OCI-LY1 (cell line): Measurements from ENCODE around the gene STK32B.

Source experiments
- H2AFZ ChIP-seq: fragments of 200-600 bp; sonication (generic), shearing (Covaris generic); 2 replicates; pipeline ENCODE4 v1.6.0; 2014; ENCODE audit warnings: antibody characterized with exemption, mild to moderate bottlenecking, low read length
- H3F3A ChIP-seq: fragments of 200-600 bp; sonication (generic), shearing (Covaris generic); 2 replicates; pipeline ENCODE4 v1.6.0; 2014; ENCODE audit warnings: mild to moderate bottlenecking, antibody characterized with exemption, low read length, moderate library complexity; ENCODE audit not compliant: insufficient read depth
- H3K27ac ChIP-seq: fragments of 200-600 bp; sonication (generic); 2 replicates; pipeline ENCODE4 v1.5.1; 2014; ENCODE audit warnings: low read length, mixed run types, mild to moderate bottlenecking, low read depth; ENCODE audit not compliant: poor library complexity, severe bottlenecking
- H3K27me3 ChIP-seq: fragments of 200-600 bp; sonication (generic); 2 replicates; pipeline ENCODE4 v1.6.0; 2014; ENCODE audit warnings: antibody characterized with exemption, mild to moderate bottlenecking, low read length, moderate library complexity; ENCODE audit not compliant: insufficient read depth
- H3K36me3 ChIP-seq: fragments of 200-600 bp; sonication (generic); 2 replicates; pipeline ENCODE4 v1.6.1; 2014; ENCODE audit warnings: mild to moderate bottlenecking, antibody characterized with exemption, low read length, moderate library complexity, mixed read lengths; ENCODE audit not compliant: insufficient read depth
- H3K4me1 ChIP-seq: fragments of 200-600 bp; sonication (generic); 2 replicates; pipeline ENCODE4 v1.5.1; 2014; ENCODE audit warnings: mild to moderate bottlenecking, low read length, moderate library complexity; ENCODE audit not compliant: insufficient read depth, severe bottlenecking
- H3K4me2 ChIP-seq: fragments of 200-600 bp; sonication (generic), shearing (Covaris generic); 2 replicates; pipeline ENCODE4 v1.6.1; 2014; ENCODE audit warnings: low read length
- H3K4me3 ChIP-seq: fragments of 200-600 bp; sonication (generic); 2 replicates; pipeline ENCODE4 v1.5.1; 2014; ENCODE audit warnings: low read length, low read depth, mild to moderate bottlenecking, mixed read lengths; ENCODE audit not compliant: poor library complexity, severe bottlenecking
- H3K79me2 ChIP-seq: fragments of 200-600 bp; shearing (Covaris generic); 2 replicates; pipeline ENCODE4 v1.6.1; 2016; ENCODE audit warnings: mixed run types, low read length, mixed read lengths; ENCODE audit not compliant: insufficient read depth
- H3K9ac ChIP-seq: fragments of 200-600 bp; sonication (generic), shearing (Covaris generic); 2 replicates; pipeline ENCODE4 v1.6.1; 2014; ENCODE audit warnings: mild to moderate bottlenecking, low read length, mixed read lengths
- H3K9me2 ChIP-seq: fragments of 200-600 bp; sonication (generic), shearing (Covaris generic); 2 replicates; pipeline ENCODE4 v1.6.1; 2014; ENCODE audit warnings: low read depth, mild to moderate bottlenecking, low read length, mixed read lengths
- H3K9me3 ChIP-seq: fragments of 200-600 bp; shearing (Covaris generic); 2 replicates; pipeline ENCODE4 v1.6.1; 2014; ENCODE audit warnings: low read length, mixed read lengths
- H4K20me1 ChIP-seq: fragments of 200-600 bp; sonication (generic), shearing (Covaris generic); 2 replicates; pipeline ENCODE4 v1.6.0; 2016; ENCODE audit warnings: mild to moderate bottlenecking, low read length; ENCODE audit not compliant: insufficient read depth
- EZH2 ChIP-seq: fragments of 200-600 bp; sonication (generic), shearing (Covaris generic); IDR thresholded peaks from 2 replicates; pipeline ENCODE4 v1.8.0; 2017; ENCODE audit warnings: borderline replicate concordance, mixed run types, mild to moderate bottlenecking, antibody characterized with exemption, low read length, moderate library complexity, mixed read lengths
- TF ChIP-seq, protein P1 (sequence below): fragments of 200-600 bp; sonication (generic), shearing (Covaris generic); IDR thresholded peaks from 2 replicates; pipeline ENCODE4 v1.5.1; 2017; ENCODE audit warnings: mild to moderate bottlenecking, antibody characterized with exemption, low read length, moderate library complexity, mixed read lengths

Gene STK32B

DNA sequence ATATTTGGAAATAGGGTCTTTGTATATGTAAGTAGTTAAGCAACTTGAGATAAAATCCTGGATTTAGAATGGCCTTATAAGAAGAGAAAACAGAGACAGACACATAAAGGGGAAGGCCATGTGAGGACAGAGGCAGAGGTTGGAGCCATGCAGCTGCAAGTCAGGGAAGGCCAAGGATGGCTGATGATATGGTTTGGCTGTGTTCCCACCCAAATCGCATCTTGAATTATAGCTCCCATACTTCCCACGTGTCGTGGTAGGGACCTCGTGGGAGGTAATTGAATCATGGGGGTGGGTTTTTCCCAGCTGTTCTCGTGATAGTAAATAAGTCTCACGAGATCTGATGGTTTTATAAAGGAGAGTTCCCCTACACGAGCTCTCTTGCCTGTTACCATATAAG, 76.3 kb downstream of the STK32B start:
- no peak overlapping the region for H3K4me2 ChIP-seq
- H3K4me1 ChIP-seq = no peaks in the 10 kb centered on the region
- no peaks in the 10 kb centered on the region for H3K9me2 ChIP-seq
- H3K27me3 ChIP-seq = no peaks in the 10 kb centered on the region
- H3F3A ChIP-seq = no peaks in the 10 kb centered on the region
- no peak overlapping the region for H2AFZ ChIP-seq
- H3K9me3 ChIP-seq = no peaks in the 10 kb centered on the region
- H3K4me3 ChIP-seq = no peak overlapping the region
- no peak overlapping the region for H3K27ac ChIP-seq
- no peaks in the 10 kb centered on the region for H4K20me1 ChIP-seq
- no peak overlapping the region for H3K9ac ChIP-seq
- H3K79me2 ChIP-seq = no peaks in the 10 kb centered on the region
- H3K36me3 ChIP-seq = no peaks in the 10 kb centered on the region
- TF ChIP-seq, protein P1, sequence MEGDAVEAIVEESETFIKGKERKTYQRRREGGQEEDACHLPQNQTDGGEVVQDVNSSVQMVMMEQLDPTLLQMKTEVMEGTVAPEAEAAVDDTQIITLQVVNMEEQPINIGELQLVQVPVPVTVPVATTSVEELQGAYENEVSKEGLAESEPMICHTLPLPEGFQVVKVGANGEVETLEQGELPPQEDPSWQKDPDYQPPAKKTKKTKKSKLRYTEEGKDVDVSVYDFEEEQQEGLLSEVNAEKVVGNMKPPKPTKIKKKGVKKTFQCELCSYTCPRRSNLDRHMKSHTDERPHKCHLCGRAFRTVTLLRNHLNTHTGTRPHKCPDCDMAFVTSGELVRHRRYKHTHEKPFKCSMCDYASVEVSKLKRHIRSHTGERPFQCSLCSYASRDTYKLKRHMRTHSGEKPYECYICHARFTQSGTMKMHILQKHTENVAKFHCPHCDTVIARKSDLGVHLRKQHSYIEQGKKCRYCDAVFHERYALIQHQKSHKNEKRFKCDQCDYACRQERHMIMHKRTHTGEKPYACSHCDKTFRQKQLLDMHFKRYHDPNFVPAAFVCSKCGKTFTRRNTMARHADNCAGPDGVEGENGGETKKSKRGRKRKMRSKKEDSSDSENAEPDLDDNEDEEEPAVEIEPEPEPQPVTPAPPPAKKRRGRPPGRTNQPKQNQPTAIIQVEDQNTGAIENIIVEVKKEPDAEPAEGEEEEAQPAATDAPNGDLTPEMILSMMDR = no peak
- TF ChIP-seq EZH2 = no peak

DNA sequence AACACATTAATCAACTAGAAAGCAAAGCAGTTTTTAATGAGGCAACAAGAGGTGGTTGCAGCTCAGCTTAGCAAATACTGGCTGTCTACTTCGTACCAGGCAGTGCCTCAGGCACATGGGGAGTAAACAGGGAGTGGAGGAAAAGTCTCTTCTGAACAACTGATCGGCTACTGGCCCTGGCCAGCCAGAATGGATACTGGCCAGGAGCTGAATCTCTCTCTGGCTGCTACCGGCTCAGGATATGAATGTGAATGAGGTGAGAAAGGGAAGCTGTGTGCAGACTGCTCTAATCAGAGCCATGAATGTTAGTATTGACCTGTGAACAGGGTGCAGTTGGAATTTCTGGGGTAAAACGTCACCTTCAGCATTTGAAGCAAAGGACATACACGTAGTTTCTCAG, 77.3 kb downstream of the STK32B start:
- TF ChIP-seq EZH2 = no peak
- TF ChIP-seq, protein P1 = no peak
- H3K27me3 ChIP-seq = no peaks in the 10 kb centered on the region

DNA sequence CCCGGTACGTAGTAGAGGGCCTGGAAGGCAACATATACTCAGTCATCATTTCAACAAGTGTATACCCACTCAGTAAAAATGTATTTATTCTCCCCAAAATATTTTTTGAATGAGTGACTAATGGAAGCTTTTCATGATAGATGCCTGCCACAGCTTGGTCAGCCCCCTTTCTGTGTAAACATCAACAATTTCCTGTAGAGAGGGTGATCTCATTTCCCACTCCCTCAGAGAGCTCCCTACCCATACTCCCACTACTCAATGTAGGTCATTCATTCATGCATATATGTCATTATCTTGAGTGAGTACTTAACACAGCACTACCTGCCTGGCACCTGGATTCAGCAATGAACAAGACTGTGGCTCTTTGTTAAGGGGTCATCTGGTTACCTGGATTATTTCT, 81.9 kb downstream of the STK32B start:
- Histone ChIP-seq H3K27me3 (no peaks in the 10 kb centered on the region), H4K20me1 (no peaks in the 10 kb centered on the region), H3K9me2 (no peaks in the 10 kb centered on the region), H3F3A (no peaks in the 10 kb centered on the region), H3K4me3 (no peak overlapping the region), H3K79me2 (no peaks in the 10 kb centered on the region), H3K9ac (no peak overlapping the region), H3K36me3 (no peaks in the 10 kb centered on the region), H3K9me3 (no peaks in the 10 kb centered on the region), H2AFZ (no peak overlapping the region), H3K4me2 (no peak overlapping the region), H3K4me1 (no peaks in the 10 kb centered on the region), H3K27ac (no peak overlapping the region)
- TF ChIP-seq, protein P1 = no peak
- TF ChIP-seq EZH2 = no peak

More for the DNA sequence above, 77.3 kb downstream of the STK32B start:
- Histone ChIP-seq H3K9ac (no peak overlapping the region), H3K9me3 (no peaks in the 10 kb centered on the region), H3K4me1 (no peaks in the 10 kb centered on the region), H3F3A (no peaks in the 10 kb centered on the region), H3K4me2 (no peak overlapping the region), H2AFZ (no peak overlapping the region), H3K79me2 (no peaks in the 10 kb centered on the region), H3K4me3 (no peak overlapping the region), H3K9me2 (no peaks in the 10 kb centered on the region), H3K36me3 (no peaks in the 10 kb centered on the region), H4K20me1 (no peaks in the 10 kb centered on the region), H3K27ac (no peak overlapping the region)
